Endothelial cell of umbilical vein (primary cell): ENCODE results near the gene EPHA4.

ENCODE experiments used
- EZH2 ChIP-seq: IDR thresholded peaks from 2 replicates; pipeline ENCODE4 v1.6.1; 2012; ENCODE audit warnings: borderline replicate concordance, low read depth, mild to moderate bottlenecking, moderate library complexity, low read length, inconsistent platforms; ENCODE audit not compliant: severe bottlenecking
- POLR2AphosphoS5 ChIP-seq: IDR thresholded peaks from 2 replicates; pipeline ENCODE4 v1.6.1; 2012; ENCODE audit warnings: low read depth, mild to moderate bottlenecking, control low read depth, low read length, moderate library complexity; ENCODE audit not compliant: insufficient read depth

DNA sequence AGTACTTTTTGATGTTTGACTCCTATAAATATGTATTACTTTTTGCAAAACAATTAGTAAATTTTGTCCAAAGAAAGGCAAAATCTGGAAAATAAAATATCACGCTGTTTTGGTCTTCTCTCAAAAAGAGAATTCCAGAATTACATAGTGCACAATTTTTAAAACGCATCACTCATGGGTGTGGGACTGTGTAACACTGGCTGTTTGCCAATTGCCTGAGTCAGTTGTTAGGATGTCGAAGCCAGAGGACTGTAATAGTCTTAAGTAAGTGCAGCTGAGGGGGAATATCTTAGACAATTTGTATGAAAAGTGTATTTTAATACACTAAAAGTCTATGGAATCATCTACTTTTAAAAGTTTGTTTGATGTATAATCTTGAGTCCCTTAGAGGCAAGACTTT, 24.1 kb upstream of the EPHA4 start:
- TF ChIP-seq EZH2 (no peak), POLR2AphosphoS5 (no peak)
